AG10803 (cell line): ENCODE measurements around the gene CRYBB1.

Source experiments
- DNase-seq: peaks from one replicate; pipeline ENCODE4 v3.0.0; 2010; ENCODE audit warnings: low read depth
- H3K4me3 ChIP-seq: 2 replicates; pipeline ENCODE4 v1.5.1; 2011; ENCODE audit warnings: mild to moderate bottlenecking, low read length, control low read depth
- CTCF ChIP-seq: conservative IDR thresholded peaks from 2 replicates; pipeline ENCODE4 v1.5.1; 2011; ENCODE audit warnings: mild to moderate bottlenecking, low read length, control low read depth, inconsistent platforms

CRYBB1 gene

GRCh38 chr22:26606611-26607010, 11.2 kb downstream of the CRYBB1 start:
- peak; percentile 49 for DNase-seq
- no peak for TF ChIP-seq CTCF
- H3K4me3 ChIP-seq = no peak overlapping the region

GRCh38 chr22:26604368-26604767, 13.5 kb downstream of the CRYBB1 start:
- no peak for TF ChIP-seq CTCF
- no peak for DNase-seq
- no peak overlapping the region for H3K4me3 ChIP-seq

GRCh38 chr22:26602127-26602526, 15.7 kb downstream of the CRYBB1 start:
- H3K4me3 ChIP-seq = no peak overlapping the region
- TF ChIP-seq CTCF = no peak
- no peak for DNase-seq

- H3K4me3 ChIP-seq = no peak overlapping the region
- TF ChIP-seq CTCF = no peak
- DNase-seq = no peak
Measured at GRCh38 chr22:26601726-26602125, 16.1 kb downstream of the CRYBB1 start.

GRCh38 chr22:26599505-26599904, 18.3 kb downstream of the CRYBB1 start:
- no peak for DNase-seq
- no peak overlapping the region for H3K4me3 ChIP-seq
- no peak for TF ChIP-seq CTCF

- DNase-seq = no peak
- no peak overlapping the region for H3K4me3 ChIP-seq
- no peak for TF ChIP-seq CTCF
Measured at GRCh38 chr22:26597480-26597879, 20.3 kb downstream of the CRYBB1 start.

GRCh38 chr22:26597026-26597425, 20.8 kb downstream of the CRYBB1 start:
- TF ChIP-seq CTCF = no peak
- H3K4me3 ChIP-seq = no peak overlapping the region
- DNase-seq = no peak
